ENCODE results near the gene ATP2B3.

DNA sequence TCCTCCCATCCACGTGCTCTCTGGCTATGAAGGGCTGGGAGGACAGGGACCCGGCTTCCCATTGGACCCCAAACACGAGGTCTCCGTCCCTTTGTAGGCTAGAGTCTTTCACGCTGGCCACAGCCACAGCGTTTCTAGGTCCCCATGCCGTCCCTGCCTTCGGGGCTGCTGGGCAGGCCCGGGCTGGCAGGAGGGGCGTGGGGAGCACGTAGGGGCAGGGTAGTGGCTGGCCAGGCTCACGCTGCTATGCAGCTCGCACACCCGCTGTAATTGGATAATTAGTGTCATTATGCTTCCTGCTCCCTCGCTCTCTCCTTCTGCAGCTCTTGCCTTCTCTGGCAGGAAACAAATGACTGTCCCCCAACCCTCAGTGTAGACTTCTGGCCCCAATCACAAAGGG is 9.8 kb downstream of the ATP2B3 start:
- TF ChIP-seq RAD21 (IDR thresholded peaks at IDR 0.05; ENCODE audit: low read depth) (no peak), NFIC (IDR thresholded peaks at IDR 0.05) (no peak), EP300 (IDR thresholded peaks at IDR 0.05; ENCODE audit: borderline replicate concordance) (no peak), CEBPB (IDR thresholded peaks at IDR 0.05) (no peak), YY1 (IDR thresholded peaks at IDR 0.05; ENCODE audit: low read depth) (no peak), ZBTB7A (IDR thresholded peaks at IDR 0.05; ENCODE audit: low read depth) (no peak), FOXM1 (IDR thresholded peaks at IDR 0.05; ENCODE audit: borderline replicate concordance, low read depth) (no peak), TCF12 (IDR thresholded peaks at IDR 0.05; ENCODE audit: low read depth) (no peak)
- TF ChIP-seq, protein P1, sequence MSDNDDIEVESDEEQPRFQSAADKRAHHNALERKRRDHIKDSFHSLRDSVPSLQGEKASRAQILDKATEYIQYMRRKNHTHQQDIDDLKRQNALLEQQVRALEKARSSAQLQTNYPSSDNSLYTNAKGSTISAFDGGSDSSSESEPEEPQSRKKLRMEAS (IDR thresholded peaks at IDR 0.05) = no peak
- TF ChIP-seq, protein P2, sequence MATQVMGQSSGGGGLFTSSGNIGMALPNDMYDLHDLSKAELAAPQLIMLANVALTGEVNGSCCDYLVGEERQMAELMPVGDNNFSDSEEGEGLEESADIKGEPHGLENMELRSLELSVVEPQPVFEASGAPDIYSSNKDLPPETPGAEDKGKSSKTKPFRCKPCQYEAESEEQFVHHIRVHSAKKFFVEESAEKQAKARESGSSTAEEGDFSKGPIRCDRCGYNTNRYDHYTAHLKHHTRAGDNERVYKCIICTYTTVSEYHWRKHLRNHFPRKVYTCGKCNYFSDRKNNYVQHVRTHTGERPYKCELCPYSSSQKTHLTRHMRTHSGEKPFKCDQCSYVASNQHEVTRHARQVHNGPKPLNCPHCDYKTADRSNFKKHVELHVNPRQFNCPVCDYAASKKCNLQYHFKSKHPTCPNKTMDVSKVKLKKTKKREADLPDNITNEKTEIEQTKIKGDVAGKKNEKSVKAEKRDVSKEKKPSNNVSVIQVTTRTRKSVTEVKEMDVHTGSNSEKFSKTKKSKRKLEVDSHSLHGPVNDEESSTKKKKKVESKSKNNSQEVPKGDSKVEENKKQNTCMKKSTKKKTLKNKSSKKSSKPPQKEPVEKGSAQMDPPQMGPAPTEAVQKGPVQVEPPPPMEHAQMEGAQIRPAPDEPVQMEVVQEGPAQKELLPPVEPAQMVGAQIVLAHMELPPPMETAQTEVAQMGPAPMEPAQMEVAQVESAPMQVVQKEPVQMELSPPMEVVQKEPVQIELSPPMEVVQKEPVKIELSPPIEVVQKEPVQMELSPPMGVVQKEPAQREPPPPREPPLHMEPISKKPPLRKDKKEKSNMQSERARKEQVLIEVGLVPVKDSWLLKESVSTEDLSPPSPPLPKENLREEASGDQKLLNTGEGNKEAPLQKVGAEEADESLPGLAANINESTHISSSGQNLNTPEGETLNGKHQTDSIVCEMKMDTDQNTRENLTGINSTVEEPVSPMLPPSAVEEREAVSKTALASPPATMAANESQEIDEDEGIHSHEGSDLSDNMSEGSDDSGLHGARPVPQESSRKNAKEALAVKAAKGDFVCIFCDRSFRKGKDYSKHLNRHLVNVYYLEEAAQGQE (IDR thresholded peaks at IDR 0.05; ENCODE audit: low read depth) = no peak

All from Ishikawa (cell line).